Measurements from ENCODE around the gene RASAL3.

- TF ChIP-seq CTCF (IDR thresholded peaks at IDR 0.05) (no peak), POLR2AphosphoS5 (IDR thresholded peaks at IDR 0.05; ENCODE audit: low read depth, low read length) (no peak)
- TF ChIP-seq, protein P1, sequence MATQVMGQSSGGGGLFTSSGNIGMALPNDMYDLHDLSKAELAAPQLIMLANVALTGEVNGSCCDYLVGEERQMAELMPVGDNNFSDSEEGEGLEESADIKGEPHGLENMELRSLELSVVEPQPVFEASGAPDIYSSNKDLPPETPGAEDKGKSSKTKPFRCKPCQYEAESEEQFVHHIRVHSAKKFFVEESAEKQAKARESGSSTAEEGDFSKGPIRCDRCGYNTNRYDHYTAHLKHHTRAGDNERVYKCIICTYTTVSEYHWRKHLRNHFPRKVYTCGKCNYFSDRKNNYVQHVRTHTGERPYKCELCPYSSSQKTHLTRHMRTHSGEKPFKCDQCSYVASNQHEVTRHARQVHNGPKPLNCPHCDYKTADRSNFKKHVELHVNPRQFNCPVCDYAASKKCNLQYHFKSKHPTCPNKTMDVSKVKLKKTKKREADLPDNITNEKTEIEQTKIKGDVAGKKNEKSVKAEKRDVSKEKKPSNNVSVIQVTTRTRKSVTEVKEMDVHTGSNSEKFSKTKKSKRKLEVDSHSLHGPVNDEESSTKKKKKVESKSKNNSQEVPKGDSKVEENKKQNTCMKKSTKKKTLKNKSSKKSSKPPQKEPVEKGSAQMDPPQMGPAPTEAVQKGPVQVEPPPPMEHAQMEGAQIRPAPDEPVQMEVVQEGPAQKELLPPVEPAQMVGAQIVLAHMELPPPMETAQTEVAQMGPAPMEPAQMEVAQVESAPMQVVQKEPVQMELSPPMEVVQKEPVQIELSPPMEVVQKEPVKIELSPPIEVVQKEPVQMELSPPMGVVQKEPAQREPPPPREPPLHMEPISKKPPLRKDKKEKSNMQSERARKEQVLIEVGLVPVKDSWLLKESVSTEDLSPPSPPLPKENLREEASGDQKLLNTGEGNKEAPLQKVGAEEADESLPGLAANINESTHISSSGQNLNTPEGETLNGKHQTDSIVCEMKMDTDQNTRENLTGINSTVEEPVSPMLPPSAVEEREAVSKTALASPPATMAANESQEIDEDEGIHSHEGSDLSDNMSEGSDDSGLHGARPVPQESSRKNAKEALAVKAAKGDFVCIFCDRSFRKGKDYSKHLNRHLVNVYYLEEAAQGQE (IDR thresholded peaks at IDR 0.05; ENCODE audit: insufficient read depth in 1 of 2, low read depth in 2 of 2, low read length in 1 of 2), result no peak
These were observed 34.4 kb downstream of the RASAL3 start for GRCh38 chr19:15429825-15430467.

All from Panc1 (cell line).